GM12878 (cell line): Measurements from ENCODE around the gene UBTF.

ENCODE experiments used
- EP300 ChIP-seq, 2 experiments: fragments of 150-350 bp in 1 of 2; IDR thresholded peaks; 2 replicates each; pipeline ENCODE4 v1.6.1; 2011 to 2012; ENCODE audit warnings: low read depth in 2 of 2, low read length in 2 of 2, borderline replicate concordance in 1 of 2, improper control_type of control experiment in 1 of 2, inconsistent platforms in 1 of 2; ENCODE audit not compliant: control insufficient read depth in 1 of 2
- POLR2AphosphoS5 ChIP-seq: IDR thresholded peaks from 2 replicates; pipeline ENCODE4 v1.6.1; 2011; ENCODE audit warnings: mild to moderate bottlenecking, low read length, inconsistent platforms
- SUZ12 ChIP-seq: fragments of 200-600 bp; sonication (generic); IDR thresholded peaks from one replicate; pipeline ENCODE4 v1.6.1; 2018; ENCODE audit warnings: antibody characterized with exemption, mild to moderate bottlenecking; ENCODE audit not compliant: unreplicated experiment
- TF ChIP-seq, protein P1 (sequence below): fragments of 150-350 bp; IDR thresholded peaks from 2 replicates; pipeline ENCODE4 v1.6.1; 2016; ENCODE audit warnings: low read depth, low read length
- TF ChIP-seq, protein P2 (sequence below): IDR thresholded peaks from 2 replicates; pipeline ENCODE4 v1.6.1; 2011; ENCODE audit warnings: low read depth, low read length, improper control_type of control experiment, borderline replicate concordance
- TF ChIP-seq, protein P3 (sequence below), 3 experiments: IDR thresholded peaks in 2 of 3; conservative IDR thresholded peaks in 1 of 3; 2 replicates each; pipeline ENCODE4 v1.5.1; 2011; ENCODE audit warnings: low read depth in 3 of 3, low read length in 3 of 3, mild to moderate bottlenecking in 3 of 3, control low read depth in 2 of 3, moderate library complexity in 2 of 3, inconsistent platforms in 1 of 3, mixed read lengths in 1 of 3; ENCODE audit not compliant: control insufficient read depth in 2 of 3, insufficient read depth in 1 of 3; ENCODE audit errors: extremely low read depth in 1 of 3

DNA sequence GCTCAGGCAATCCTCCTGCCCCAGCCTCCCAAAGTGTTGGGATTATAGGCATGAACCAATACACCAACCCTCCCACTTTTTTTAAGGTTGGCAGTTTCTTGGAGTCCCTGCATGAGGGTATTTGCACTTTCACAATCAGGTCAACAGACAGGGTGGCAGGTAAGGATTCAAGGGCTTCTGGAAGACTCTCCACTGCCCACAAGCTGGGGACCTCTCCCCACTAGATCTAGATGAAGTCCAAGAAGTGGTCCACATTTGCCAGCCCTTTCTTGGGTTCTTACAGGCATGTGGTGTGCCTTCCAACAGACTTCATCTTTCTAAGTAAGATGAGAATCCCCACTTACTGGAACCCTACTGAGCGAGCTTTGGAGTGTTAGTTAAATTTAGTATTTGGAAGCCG is 45.0 kb downstream of the UBTF start:
- TF ChIP-seq SUZ12, result no peak
- no peak for TF ChIP-seq EP300 (IDR thresholded peaks at IDR 0.05; ENCODE audit: borderline replicate concordance in 1 of 2, control insufficient read depth in 1 of 2, low read depth in 2 of 2, low read length in 2 of 2)
- TF ChIP-seq, protein P1, sequence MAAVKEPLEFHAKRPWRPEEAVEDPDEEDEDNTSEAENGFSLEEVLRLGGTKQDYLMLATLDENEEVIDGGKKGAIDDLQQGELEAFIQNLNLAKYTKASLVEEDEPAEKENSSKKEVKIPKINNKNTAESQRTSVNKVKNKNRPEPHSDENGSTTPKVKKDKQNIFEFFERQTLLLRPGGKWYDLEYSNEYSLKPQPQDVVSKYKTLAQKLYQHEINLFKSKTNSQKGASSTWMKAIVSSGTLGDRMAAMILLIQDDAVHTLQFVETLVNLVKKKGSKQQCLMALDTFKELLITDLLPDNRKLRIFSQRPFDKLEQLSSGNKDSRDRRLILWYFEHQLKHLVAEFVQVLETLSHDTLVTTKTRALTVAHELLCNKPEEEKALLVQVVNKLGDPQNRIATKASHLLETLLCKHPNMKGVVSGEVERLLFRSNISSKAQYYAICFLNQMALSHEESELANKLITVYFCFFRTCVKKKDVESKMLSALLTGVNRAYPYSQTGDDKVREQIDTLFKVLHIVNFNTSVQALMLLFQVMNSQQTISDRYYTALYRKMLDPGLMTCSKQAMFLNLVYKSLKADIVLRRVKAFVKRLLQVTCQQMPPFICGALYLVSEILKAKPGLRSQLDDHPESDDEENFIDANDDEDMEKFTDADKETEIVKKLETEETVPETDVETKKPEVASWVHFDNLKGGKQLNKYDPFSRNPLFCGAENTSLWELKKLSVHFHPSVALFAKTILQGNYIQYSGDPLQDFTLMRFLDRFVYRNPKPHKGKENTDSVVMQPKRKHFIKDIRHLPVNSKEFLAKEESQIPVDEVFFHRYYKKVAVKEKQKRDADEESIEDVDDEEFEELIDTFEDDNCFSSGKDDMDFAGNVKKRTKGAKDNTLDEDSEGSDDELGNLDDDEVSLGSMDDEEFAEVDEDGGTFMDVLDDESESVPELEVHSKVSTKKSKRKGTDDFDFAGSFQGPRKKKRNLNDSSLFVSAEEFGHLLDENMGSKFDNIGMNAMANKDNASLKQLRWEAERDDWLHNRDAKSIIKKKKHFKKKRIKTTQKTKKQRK, result no peak
- no peak for TF ChIP-seq POLR2AphosphoS5
- TF ChIP-seq, protein P2, sequence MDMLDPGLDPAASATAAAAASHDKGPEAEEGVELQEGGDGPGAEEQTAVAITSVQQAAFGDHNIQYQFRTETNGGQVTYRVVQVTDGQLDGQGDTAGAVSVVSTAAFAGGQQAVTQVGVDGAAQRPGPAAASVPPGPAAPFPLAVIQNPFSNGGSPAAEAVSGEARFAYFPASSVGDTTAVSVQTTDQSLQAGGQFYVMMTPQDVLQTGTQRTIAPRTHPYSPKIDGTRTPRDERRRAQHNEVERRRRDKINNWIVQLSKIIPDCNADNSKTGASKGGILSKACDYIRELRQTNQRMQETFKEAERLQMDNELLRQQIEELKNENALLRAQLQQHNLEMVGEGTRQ, result no peak
- TF ChIP-seq, protein P3, sequence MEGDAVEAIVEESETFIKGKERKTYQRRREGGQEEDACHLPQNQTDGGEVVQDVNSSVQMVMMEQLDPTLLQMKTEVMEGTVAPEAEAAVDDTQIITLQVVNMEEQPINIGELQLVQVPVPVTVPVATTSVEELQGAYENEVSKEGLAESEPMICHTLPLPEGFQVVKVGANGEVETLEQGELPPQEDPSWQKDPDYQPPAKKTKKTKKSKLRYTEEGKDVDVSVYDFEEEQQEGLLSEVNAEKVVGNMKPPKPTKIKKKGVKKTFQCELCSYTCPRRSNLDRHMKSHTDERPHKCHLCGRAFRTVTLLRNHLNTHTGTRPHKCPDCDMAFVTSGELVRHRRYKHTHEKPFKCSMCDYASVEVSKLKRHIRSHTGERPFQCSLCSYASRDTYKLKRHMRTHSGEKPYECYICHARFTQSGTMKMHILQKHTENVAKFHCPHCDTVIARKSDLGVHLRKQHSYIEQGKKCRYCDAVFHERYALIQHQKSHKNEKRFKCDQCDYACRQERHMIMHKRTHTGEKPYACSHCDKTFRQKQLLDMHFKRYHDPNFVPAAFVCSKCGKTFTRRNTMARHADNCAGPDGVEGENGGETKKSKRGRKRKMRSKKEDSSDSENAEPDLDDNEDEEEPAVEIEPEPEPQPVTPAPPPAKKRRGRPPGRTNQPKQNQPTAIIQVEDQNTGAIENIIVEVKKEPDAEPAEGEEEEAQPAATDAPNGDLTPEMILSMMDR (IDR thresholded peaks at IDR 0.05 in 2 of 3, conservative IDR thresholded peaks at IDR 0.05 in 1 of 3; ENCODE audit: control insufficient read depth in 2 of 3, extremely low read depth in 1 of 3, insufficient read depth in 1 of 3, low read depth in 3 of 3, low read length in 3 of 3), result no peak
